Fibroblast of lung (primary cell): ENCODE results near the gene WNT4. TPM values are rescaled to one million over a fixed set of nuclear protein-coding genes. Genes with fewer than 3 reads are reported as not detected.

Experiments used
- DNase-seq, 2 donors: peaks; one replicate each; pipeline versions ENCODE4 v3.0.0 to v3.0.0-alpha.2; 2010; ENCODE audit warnings: low read depth in 2 of 2
- H2AFZ ChIP-seq: 2 replicates; pipeline ENCODE4 v1.5.1; 2012; ENCODE audit warnings: low read length, control low read depth, inconsistent platforms
- H3K27ac ChIP-seq: 2 replicates; pipeline ENCODE4 v1.5.1; 2011; ENCODE audit warnings: low read length, control low read depth; ENCODE audit not compliant: insufficient read depth
- H3K27me3 ChIP-seq: 2 replicates; pipeline ENCODE4 v1.5.1; 2011; ENCODE audit warnings: mild to moderate bottlenecking, low read length; ENCODE audit not compliant: control insufficient read depth, insufficient read depth
- H3K36me3 ChIP-seq: 2 replicates; pipeline ENCODE4 v1.5.1; 2011; ENCODE audit warnings: low read length; ENCODE audit not compliant: control insufficient read depth, insufficient read depth
- H3K4me1 ChIP-seq: 2 replicates; pipeline ENCODE4 v1.5.1; 2011; ENCODE audit warnings: low read length; ENCODE audit not compliant: control insufficient read depth, insufficient read depth; ENCODE audit errors: extremely low read depth
- H3K4me2 ChIP-seq: 2 replicates; pipeline ENCODE4 v1.5.1; 2011; ENCODE audit warnings: low read length, control low read depth; ENCODE audit not compliant: insufficient read depth; ENCODE audit errors: extremely low read depth
- H3K4me3 ChIP-seq, 4 experiments: fragments of 200-600 bp in 1 of 4; sonication (generic) in 1 of 4; replicated peaks in 1 of 4; 2 replicates each; pipeline ENCODE4 v1.5.1; 2011 to 2016; ENCODE audit warnings: low read length in 4 of 4, low read depth in 3 of 4, mild to moderate bottlenecking in 3 of 4, control low read depth in 2 of 4, inconsistent platforms in 1 of 4, mixed read lengths in 1 of 4; ENCODE audit not compliant: insufficient read depth in 1 of 4; ENCODE audit errors: control extremely low read depth in 1 of 4
- H3K79me2 ChIP-seq: 2 replicates; pipeline ENCODE4 v1.5.1; 2012; ENCODE audit warnings: mild to moderate bottlenecking, low read length, inconsistent platforms; ENCODE audit not compliant: control insufficient read depth, insufficient read depth
- H3K9ac ChIP-seq: 2 replicates; pipeline ENCODE4 v1.5.1; 2011; ENCODE audit warnings: mild to moderate bottlenecking, low read length, control low read depth; ENCODE audit not compliant: insufficient read depth
- H3K9me3 ChIP-seq: 2 replicates; pipeline ENCODE4 v1.5.1; 2012; ENCODE audit warnings: low read depth, low read length; ENCODE audit not compliant: control insufficient read depth, insufficient read depth
- H4K20me1 ChIP-seq: 2 replicates; pipeline ENCODE4 v1.5.1; 2011; ENCODE audit warnings: low read length; ENCODE audit not compliant: control insufficient read depth, insufficient read depth; ENCODE audit errors: extremely low read depth
- EZH2 ChIP-seq: IDR thresholded peaks from 2 replicates; pipeline ENCODE4 v1.5.1; 2012; ENCODE audit warnings: low read length, control low read depth, mild to moderate bottlenecking; ENCODE audit errors: missing control alignments
- polyA plus RNA-seq, 2 donors: library from polyadenylated mRNA; depleted of rRNA in 1 of 2; stranded (reverse) in 1 of 2; unstranded in 1 of 2; fragments of >200 nt; gene quantifications; 2 replicates each; pipeline ENCODE4 v1.2.1, GENCODE V29; 2011 to 2012; ENCODE audit warnings: missing spikeins in 1 of 2
- total RNA-seq: library from RNA; depleted of rRNA; stranded (reverse); fragments of >200 nt; gene quantifications from 2 replicates; pipeline ENCODE4 v1.2.1, GENCODE V29; 2014
- TF ChIP-seq, protein P1 (sequence below), 2 donors: IDR thresholded peaks in 1 of 2; conservative IDR thresholded peaks in 1 of 2; 1 replicate in 1 of 2; 2 replicates in 1 of 2; pipeline ENCODE4 v1.5.1; 2011 to 2012; ENCODE audit warnings: low read length in 2 of 2, control low read depth in 1 of 2, inconsistent platforms in 1 of 2, low read depth in 1 of 2, mild to moderate bottlenecking in 1 of 2

The WNT4 gene
- total and polyA plus RNA-seq, 2 donors (not counting 1 experiment from before 2014, with no cell fraction given), result under 0.01 TPM; not detected in 1

DNA sequence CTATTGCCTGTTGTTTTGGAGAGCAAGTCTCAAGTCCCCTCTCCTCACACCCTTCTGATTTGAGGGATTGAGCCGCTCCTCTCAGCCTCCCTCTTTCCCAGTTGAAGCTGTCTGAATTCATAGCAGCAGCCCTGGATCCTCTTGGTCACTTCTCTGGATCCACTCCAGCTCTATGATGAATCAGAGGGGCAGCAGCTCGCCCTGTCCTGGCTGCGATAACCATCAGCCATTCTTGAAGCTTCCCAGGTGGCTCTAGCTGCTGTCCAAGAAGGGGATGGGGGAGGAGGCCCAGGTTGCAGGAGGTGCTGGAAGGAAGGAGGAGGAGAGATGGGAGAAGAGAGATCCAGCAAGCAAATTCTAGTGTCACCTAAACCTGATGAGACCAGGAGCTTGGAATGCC lies 31.3 kb downstream of the WNT4 start:
- H3K4me3 ChIP-seq, result no peak overlapping the region
- no peak overlapping the region for H2AFZ ChIP-seq
- peak; percentile 70 for DNase-seq
- no peak overlapping the region for H3K4me2 ChIP-seq
- no peaks in the 10 kb centered on the region for H3K27me3 ChIP-seq
- H3K9ac ChIP-seq, result no peak overlapping the region
- peaks cover 29% of the 10 kb centered on the region for H3K4me1 ChIP-seq
- H4K20me1 ChIP-seq, result peaks cover 4% of the 10 kb centered on the region
- H3K79me2 ChIP-seq, result peaks cover 40% of the 10 kb centered on the region
- peaks cover 24% of the 10 kb centered on the region for H3K36me3 ChIP-seq
- H3K9me3 ChIP-seq, result no peaks in the 10 kb centered on the region
- H3K27ac ChIP-seq, result no peak overlapping the region
- TF ChIP-seq, protein P1, sequence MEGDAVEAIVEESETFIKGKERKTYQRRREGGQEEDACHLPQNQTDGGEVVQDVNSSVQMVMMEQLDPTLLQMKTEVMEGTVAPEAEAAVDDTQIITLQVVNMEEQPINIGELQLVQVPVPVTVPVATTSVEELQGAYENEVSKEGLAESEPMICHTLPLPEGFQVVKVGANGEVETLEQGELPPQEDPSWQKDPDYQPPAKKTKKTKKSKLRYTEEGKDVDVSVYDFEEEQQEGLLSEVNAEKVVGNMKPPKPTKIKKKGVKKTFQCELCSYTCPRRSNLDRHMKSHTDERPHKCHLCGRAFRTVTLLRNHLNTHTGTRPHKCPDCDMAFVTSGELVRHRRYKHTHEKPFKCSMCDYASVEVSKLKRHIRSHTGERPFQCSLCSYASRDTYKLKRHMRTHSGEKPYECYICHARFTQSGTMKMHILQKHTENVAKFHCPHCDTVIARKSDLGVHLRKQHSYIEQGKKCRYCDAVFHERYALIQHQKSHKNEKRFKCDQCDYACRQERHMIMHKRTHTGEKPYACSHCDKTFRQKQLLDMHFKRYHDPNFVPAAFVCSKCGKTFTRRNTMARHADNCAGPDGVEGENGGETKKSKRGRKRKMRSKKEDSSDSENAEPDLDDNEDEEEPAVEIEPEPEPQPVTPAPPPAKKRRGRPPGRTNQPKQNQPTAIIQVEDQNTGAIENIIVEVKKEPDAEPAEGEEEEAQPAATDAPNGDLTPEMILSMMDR (conservative IDR thresholded peaks at IDR 0.05 in 1 of 2, IDR thresholded peaks at IDR 0.05 in 1 of 2; ENCODE audit: low read depth in 1 of 2, low read length in 2 of 2), result no peak
- no peak for TF ChIP-seq EZH2

DNA sequence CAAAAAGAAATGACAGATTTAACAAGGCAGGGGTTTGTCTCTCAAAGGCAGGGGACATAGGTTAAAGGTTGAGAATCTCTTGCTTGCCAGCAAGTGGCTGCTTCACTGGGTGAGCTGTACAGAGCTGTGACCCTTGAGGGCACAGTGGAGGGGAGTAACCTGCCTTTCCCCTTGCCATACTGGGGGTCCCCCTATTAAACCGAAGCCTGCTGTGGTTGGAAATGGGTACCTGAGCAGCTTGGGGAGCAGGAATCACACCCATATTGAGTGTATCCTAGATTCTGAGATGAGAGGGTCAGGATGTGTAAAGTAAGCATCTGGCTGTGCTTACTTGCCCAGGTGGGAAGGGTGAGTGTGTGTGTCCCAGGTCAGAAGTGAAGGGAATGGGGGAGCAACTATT lies 31.8 kb downstream of the WNT4 start:
- no peak for TF ChIP-seq EZH2
- TF ChIP-seq, protein P1 (conservative IDR thresholded peaks at IDR 0.05 in 1 of 2, IDR thresholded peaks at IDR 0.05 in 1 of 2; ENCODE audit: low read depth in 1 of 2, low read length in 2 of 2), result no peak
- Histone ChIP-seq H2AFZ (no peak overlapping the region), H3K79me2 (peaks cover 45% of the 10 kb centered on the region), H3K4me1 (peaks cover 29% of the 10 kb centered on the region), H3K4me3 (no peak overlapping the region), H3K9me3 (no peaks in the 10 kb centered on the region), H3K27me3 (no peaks in the 10 kb centered on the region), H3K4me2 (no peak overlapping the region), H4K20me1 (peaks cover 4% of the 10 kb centered on the region), H3K9ac (no peak overlapping the region), H3K27ac (no peak overlapping the region), H3K36me3 (peaks cover 24% of the 10 kb centered on the region)
- no peak for DNase-seq

DNA sequence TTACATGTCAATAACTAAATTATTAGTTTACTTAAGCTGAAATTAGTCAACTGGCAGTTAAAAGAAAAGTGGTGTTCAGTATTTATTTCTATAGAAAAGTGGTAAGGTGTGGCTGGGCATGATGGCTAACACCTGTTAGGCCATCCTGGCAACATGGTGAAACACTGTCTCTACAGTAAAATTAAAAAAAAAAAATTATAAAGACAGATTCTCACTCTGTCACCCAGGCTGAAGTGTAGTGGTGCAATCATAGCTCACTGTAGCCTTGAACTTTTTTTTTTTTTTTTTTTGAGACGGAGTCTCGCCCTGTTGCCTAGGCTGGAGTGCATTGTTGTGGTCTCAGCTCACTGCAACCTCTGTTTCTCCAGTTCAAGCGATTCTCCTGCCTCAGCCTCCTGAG lies 32.9 kb downstream of the WNT4 start:
- Histone ChIP-seq H4K20me1 (peaks cover 3% of the 10 kb centered on the region), H3K9ac (no peak overlapping the region)

More for the DNA sequence above, 32.9 kb downstream of the WNT4 start:
- no peak overlapping the region for H3K4me3 ChIP-seq
- no peak overlapping the region for H3K4me2 ChIP-seq
- H3K4me1 ChIP-seq, result peaks cover 29% of the 10 kb centered on the region
- H3K36me3 ChIP-seq, result peaks cover 22% of the 10 kb centered on the region
- peaks cover 50% of the 10 kb centered on the region for H3K79me2 ChIP-seq
- no peak overlapping the region for H2AFZ ChIP-seq
- H3K27ac ChIP-seq, result no peak overlapping the region
- DNase-seq, result no peak
- H3K9me3 ChIP-seq, result no peaks in the 10 kb centered on the region
- no peaks in the 10 kb centered on the region for H3K27me3 ChIP-seq
- TF ChIP-seq EZH2, result no peak
- TF ChIP-seq, protein P1 (conservative IDR thresholded peaks at IDR 0.05 in 1 of 2, IDR thresholded peaks at IDR 0.05 in 1 of 2; ENCODE audit: low read depth in 1 of 2, low read length in 2 of 2), result no peak
